Keratinocyte (primary cell): ENCODE measurements around the gene PLXNA2. TPM values are rescaled to one million over a fixed set of nuclear protein-coding genes. Genes with fewer than 3 reads are reported as not detected.

Experiments used
- DNase-seq: peaks from one replicate; pipeline ENCODE4 v3.0.0-alpha.2; 2011; ENCODE audit warnings: low read depth, missing footprints, low spot score
- FAIRE-seq: peaks from 2 replicates; lab custom pipeline; 2011; peaks lifted over from hg19 to GRCh38; lab: Jason Lieb, UNC
- H2AFZ ChIP-seq: 2 replicates; pipeline ENCODE4 v1.6.0; 2012; ENCODE audit warnings: low read length, control low read depth, inconsistent platforms; ENCODE audit not compliant: control insufficient read depth
- H3K27ac ChIP-seq: 2 replicates; pipeline ENCODE4 v1.5.1; 2011; ENCODE audit warnings: low read length; ENCODE audit not compliant: control insufficient read depth, insufficient read depth
- H3K27me3 ChIP-seq: 3 replicates; pipeline ENCODE4 v1.6.0; 2011; ENCODE audit warnings: low read length; ENCODE audit not compliant: control insufficient read depth, insufficient read depth; ENCODE audit errors: extremely low read depth
- H3K36me3 ChIP-seq, 2 experiments: 2 replicates in 1 of 2; 3 replicates in 1 of 2; pipeline ENCODE4 v1.5.1; 2011; ENCODE audit warnings: low read length in 2 of 2, mild to moderate bottlenecking in 1 of 2; ENCODE audit not compliant: control insufficient read depth in 2 of 2, insufficient read depth in 2 of 2; ENCODE audit errors: extremely low read depth in 1 of 2
- H3K4me1 ChIP-seq: 3 replicates; pipeline ENCODE4 v1.5.1; 2011; ENCODE audit warnings: low read length; ENCODE audit not compliant: control insufficient read depth, insufficient read depth; ENCODE audit errors: extremely low read depth
- H3K4me2 ChIP-seq: 3 replicates; pipeline ENCODE4 v1.6.0; 2011; ENCODE audit warnings: low read depth, low read length; ENCODE audit not compliant: control insufficient read depth, insufficient read depth; ENCODE audit errors: extremely low read depth
- H3K4me3 ChIP-seq, 3 experiments: fragments of 200-600 bp in 1 of 3; sonication (generic) in 1 of 3; 2 replicates in 2 of 3; 3 replicates in 1 of 3; pipeline ENCODE4 v1.5.1; 2011 to 2016; ENCODE audit warnings: low read length in 3 of 3, mild to moderate bottlenecking in 3 of 3, control low read depth in 2 of 3, inconsistent platforms in 1 of 3, low read depth in 1 of 3, mixed read lengths in 1 of 3, mixed run types in 1 of 3, moderate library complexity in 1 of 3; ENCODE audit not compliant: control insufficient read depth in 2 of 3, insufficient read depth in 2 of 3; ENCODE audit errors: extremely low read depth in 1 of 3
- H3K79me2 ChIP-seq: 2 replicates; pipeline ENCODE4 v1.6.0; 2012; ENCODE audit warnings: low read length; ENCODE audit not compliant: control insufficient read depth, insufficient read depth
- H3K9ac ChIP-seq: 3 replicates; pipeline ENCODE4 v1.6.0; 2011; ENCODE audit warnings: low read length; ENCODE audit not compliant: control insufficient read depth, insufficient read depth; ENCODE audit errors: extremely low read depth
- H3K9me1 ChIP-seq: 3 replicates; pipeline ENCODE4 v1.6.0; 2011; ENCODE audit warnings: low read length; ENCODE audit not compliant: control insufficient read depth, insufficient read depth; ENCODE audit errors: extremely low read depth
- H3K9me3 ChIP-seq: 2 replicates; pipeline ENCODE4 v1.5.1; 2012; ENCODE audit warnings: low read depth, low read length; ENCODE audit not compliant: control insufficient read depth
- H4K20me1 ChIP-seq: 3 replicates; pipeline ENCODE4 v1.6.0; 2011; ENCODE audit warnings: low read length; ENCODE audit not compliant: control insufficient read depth, insufficient read depth; ENCODE audit errors: extremely low read depth
- CTCF ChIP-seq, 3 experiments: IDR thresholded peaks in 1 of 3; conservative IDR thresholded peaks in 1 of 3; optimal IDR thresholded peaks in 1 of 3; 2 replicates in 2 of 3; 3 replicates in 1 of 3; pipeline versions ENCODE3 to v1.5.1; 2011; ENCODE audit warnings: low read length in 3 of 3, mild to moderate bottlenecking in 3 of 3, moderate library complexity in 2 of 3, control low read depth in 1 of 3, inconsistent platforms in 1 of 3; ENCODE audit not compliant: insufficient read depth in 2 of 3; ENCODE audit errors: extremely low read depth in 1 of 3
- EZH2 ChIP-seq: IDR thresholded peaks from one replicate; pipeline ENCODE4 v1.6.1; 2012; ENCODE audit warnings: inconsistent platforms, mild to moderate bottlenecking, low read length, moderate library complexity
- dilution Hi-C: fragments of 300-500 bp; cut with MboI; formaldehyde crosslinking; loops from one replicate; pipeline ENCODE4 v1.7.0; 2020; ENCODE audit warnings: low sequenced_read_pairs; ENCODE audit not compliant: extremely low pct_ligation_motif_present
- polyA plus RNA-seq, 5 experiments: library from polyadenylated mRNA; depleted of rRNA in 3 of 5; stranded (reverse) in 3 of 5; stranded (forward) in 1 of 5; unstranded in 1 of 5; fragments of >200 nt; gene quantifications; 1 replicate in 1 of 5; 2 replicates in 3 of 5; 3 replicates in 1 of 5; pipeline versions ENCODE4 v1.2.1 to v1.2.3, GENCODE V29; 2011 to 2012; ENCODE audit warnings: missing spikeins in 2 of 5, low read depth in 1 of 5, low replicate concordance in 1 of 5

PLXNA2 gene
- polyA plus RNA-seq, 1 donor (not counting 4 experiments of a cell fraction or from before 2014, with no cell fraction given) = 6.7 TPM

- no peak overlapping the region for H3K9ac ChIP-seq
- peaks cover 1% of the 10 kb centered on the region for H3K79me2 ChIP-seq
- H3K9me1 ChIP-seq = no peaks in the 10 kb centered on the region
- H3K9me3 ChIP-seq = no peaks in the 10 kb centered on the region
- DNase-seq (no peak), FAIRE-seq (no peak)
- H3K4me1 ChIP-seq = no peaks in the 10 kb centered on the region
- no peak overlapping the region for H2AFZ ChIP-seq
- dilution Hi-C loops = no loop called here
- no peak overlapping the region for H3K27ac ChIP-seq
- H3K4me2 ChIP-seq = no peak overlapping the region
- TF ChIP-seq EZH2 (no peak), CTCF (optimal IDR thresholded peaks at IDR 0.05 in 1 of 3, IDR thresholded peaks at IDR 0.05 in 1 of 3, conservative IDR thresholded peaks at IDR 0.05 in 1 of 3; ENCODE audit: extremely low read depth in 1 of 3, insufficient read depth in 2 of 3, low read length in 3 of 3) (no peak)
- no peaks in the 10 kb centered on the region for H3K27me3 ChIP-seq
- H4K20me1 ChIP-seq = no peaks in the 10 kb centered on the region
- no peak overlapping the region for H3K4me3 ChIP-seq
- H3K36me3 ChIP-seq = peaks cover 3 to 16% of the 10 kb centered on the region in 2 experiments
Measured at GRCh38 chr1:208121813-208122364, 122.3 kb downstream of the PLXNA2 start.

GRCh38 chr1:208120431-208120790 is 123.8 kb downstream of the PLXNA2 start:
- no peaks in the 10 kb centered on the region for H3K27me3 ChIP-seq
- H3K9me1 ChIP-seq = no peaks in the 10 kb centered on the region
- H3K9ac ChIP-seq = no peak overlapping the region
- DNase-seq (no peak), FAIRE-seq (no peak)
- no peaks in the 10 kb centered on the region for H3K9me3 ChIP-seq
- no peak overlapping the region for H3K4me2 ChIP-seq
- peaks cover 1% of the 10 kb centered on the region for H3K79me2 ChIP-seq
- no peaks in the 10 kb centered on the region for H4K20me1 ChIP-seq
- dilution Hi-C loops = no loop called here
- H3K4me3 ChIP-seq = no peak overlapping the region
- H3K27ac ChIP-seq = no peak overlapping the region
- TF ChIP-seq EZH2 (no peak), CTCF (optimal IDR thresholded peaks at IDR 0.05 in 1 of 3, IDR thresholded peaks at IDR 0.05 in 1 of 3, conservative IDR thresholded peaks at IDR 0.05 in 1 of 3; ENCODE audit: extremely low read depth in 1 of 3, insufficient read depth in 2 of 3, low read length in 3 of 3) (no peak)
- peaks cover 2 to 16% of the 10 kb centered on the region in 2 experiments for H3K36me3 ChIP-seq
- H2AFZ ChIP-seq = no peak overlapping the region
- no peaks in the 10 kb centered on the region for H3K4me1 ChIP-seq
